NCI-H748 (cell line): ENCODE data around the gene FBN1.

ENCODE experiments used
- DNase-seq: peaks from one replicate; lab custom pipeline; 2025; ENCODE audit not compliant: unreplicated experiment; lab: John Stamatoyannopoulos, UW

Gene FBN1

DNA sequence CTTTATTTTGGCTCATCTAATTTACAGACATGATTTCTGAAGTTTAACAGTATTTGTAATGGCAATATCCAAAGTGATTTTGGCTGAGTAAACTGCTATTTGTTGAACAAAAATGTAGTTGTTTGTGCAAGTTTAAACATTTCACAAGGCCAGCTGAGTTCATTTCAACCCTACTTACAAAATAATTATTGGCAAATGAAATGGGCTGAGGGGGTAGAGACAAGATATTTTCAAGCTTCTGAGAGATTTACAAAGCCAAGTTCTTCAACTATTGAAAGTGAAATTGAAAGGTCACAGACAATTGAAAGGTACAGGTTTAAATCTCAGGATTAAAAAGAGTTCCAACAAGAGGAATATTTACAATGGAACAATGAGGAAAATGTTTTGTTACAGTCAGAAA, 237.2 kb downstream of the FBN1 start:
- DNase-seq = no peak

DNA sequence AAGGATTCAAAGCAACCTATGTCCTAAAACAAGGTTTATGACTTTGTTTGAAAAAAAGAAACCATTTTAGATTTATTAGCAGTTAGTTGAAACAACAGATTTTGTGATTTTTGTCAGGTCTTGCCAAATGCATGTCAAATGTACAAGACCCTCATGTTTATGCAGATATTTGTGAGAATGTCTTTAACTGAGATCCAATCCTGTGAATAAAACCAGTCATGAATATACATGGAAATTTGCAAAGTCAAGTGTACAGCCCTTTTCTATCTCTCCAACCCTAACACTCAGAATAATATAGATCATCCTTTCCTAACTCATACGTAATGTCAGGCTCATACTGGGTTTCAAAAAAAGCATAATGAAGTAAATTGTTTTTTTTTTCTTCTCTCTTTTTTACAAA, 237.9 kb downstream of the FBN1 start:
- DNase-seq = no peak

DNA sequence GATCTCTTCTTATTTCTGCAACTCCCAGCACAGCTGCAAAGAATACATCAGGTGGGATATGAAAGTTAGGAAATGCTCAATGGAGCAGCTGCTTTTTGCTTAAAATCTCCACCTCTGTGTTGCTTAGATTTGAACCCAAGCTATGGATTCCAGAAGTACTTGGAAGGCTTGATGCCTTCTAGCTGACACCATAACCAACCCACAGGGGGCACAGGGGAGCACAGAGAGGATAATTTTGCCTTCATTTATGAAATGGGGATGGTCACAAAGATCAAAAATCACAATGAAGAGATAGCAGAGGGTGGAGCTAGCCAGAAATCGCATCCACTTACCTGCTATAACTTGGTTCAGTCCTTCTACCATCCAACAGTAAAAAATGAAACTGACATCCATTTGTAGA, 238.6 kb downstream of the FBN1 start:
- DNase-seq = no peak

DNA sequence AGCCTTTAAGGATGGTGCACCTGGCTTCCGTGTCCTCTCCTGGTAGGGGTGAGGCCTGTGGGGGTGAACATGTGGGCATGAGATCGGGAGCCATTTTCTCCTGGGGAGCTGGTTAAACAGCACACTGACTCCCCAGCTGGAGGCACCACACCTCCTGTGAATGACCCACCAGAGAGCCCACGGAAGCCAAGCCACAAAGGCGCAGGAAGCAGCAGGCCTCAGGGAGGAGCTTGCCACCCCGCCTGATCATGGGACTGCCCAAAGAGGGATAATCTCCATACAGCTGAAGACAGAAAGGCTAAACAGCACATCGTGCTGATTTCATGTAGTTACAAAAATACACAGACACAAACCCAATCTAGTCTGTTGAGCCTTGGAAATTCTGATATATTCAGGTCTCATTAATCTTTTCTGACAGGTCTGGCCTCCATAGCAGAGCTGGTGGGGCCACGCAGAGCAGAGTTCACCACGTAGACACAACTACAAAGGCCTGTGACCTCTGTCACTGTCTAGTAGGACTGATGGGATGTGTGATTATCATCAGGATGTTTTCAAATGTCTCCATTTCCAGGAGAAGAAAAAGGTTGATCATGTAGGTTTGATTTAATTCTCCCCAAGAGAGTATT, 239.1 kb downstream of the FBN1 start:
- DNase-seq = no peak

DNA sequence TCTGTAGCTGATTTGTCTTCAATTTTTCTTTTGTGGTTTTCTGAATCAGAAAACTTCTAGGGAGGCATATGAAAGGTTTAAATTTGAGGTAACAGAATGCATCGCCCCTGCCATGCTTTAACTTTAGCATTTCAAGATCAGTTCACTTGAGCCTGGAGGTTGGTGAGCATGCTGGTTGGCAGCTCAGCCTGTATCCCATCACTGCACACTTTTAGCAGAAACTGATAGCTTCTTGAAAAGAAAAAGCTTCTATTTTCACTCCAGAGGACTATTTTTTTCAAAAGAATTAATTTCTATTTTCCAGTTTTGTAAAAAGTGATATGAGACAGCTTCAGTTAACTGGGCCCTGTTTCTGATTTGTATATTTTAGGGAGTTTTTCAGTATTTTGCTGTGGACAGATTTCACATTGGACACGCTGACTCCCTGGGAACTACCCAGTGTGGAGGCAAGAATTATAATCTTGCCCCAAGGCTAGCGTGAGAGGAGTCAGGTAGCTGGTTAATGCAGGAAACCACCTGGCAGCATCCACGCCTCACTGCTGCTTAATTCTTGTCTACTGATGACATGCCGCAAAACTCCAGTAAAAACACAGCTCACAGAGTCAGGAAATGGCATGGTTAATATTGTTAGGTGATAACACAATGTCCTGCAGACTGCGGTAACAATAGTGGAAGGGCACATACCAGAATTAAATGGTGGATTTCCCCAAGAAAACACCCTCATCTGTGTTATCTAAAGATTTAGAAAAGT, 242.9 kb downstream of the FBN1 start:
- DNase-seq = no peak

DNA sequence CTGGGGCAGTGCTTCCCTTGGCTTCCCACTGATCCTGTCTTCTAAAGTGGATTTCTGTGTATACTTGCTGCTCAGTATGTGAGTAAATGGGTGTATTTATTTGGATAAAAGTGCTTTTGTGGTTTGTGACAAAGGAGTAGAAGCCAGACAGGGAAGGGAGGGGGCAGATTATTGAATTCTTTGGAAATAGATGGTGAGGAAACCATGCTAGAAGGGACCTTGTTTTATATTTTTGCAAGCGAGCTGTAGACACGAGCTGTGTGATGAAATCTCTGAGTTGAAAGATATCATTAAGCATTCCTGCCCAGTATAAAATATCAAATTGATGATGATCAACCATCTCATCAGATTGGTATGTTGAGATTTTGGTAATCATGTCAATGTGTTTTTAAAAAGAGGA, 245.4 kb downstream of the FBN1 start:
- no peak for DNase-seq

DNA sequence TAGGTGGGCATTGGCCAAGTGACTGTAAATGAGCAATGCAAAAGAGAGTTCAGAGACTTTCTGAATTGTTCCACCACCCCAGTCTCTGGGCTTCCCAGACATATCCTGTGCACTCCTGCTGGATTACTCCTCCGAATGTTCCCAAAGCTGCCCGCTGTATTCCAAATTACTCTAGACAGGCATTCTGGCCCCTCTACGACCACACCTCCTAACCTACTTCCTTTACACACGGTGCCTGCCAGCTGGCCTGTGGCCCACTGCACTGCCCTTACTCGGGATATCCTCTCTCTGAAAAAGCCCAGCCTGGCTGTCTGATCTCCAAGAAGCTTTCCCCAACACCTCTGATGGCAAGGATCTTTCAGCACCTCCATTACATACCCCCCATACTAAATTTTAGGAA, 247.7 kb downstream of the FBN1 start:
- DNase-seq = no peak

DNA sequence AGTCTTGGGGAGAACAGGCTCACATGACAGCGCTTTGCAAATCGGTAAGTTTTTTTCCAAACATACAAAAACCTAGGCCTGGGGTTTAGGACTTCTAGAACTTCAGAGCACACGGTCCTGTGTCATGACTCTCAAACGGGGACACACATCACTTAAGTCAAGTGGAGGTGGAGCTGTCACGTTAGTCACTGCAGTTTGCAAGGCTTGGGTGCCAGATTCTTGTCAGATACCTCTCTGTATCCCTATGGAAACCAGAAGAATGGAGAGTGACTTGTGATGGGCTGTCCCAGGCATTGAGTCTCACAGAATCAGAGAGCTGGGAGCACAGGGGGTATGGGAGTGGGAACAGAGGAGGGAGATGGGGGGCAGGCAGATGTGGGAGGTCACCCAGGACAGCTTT, 249.5 kb downstream of the FBN1 start:
- DNase-seq = no peak

DNA sequence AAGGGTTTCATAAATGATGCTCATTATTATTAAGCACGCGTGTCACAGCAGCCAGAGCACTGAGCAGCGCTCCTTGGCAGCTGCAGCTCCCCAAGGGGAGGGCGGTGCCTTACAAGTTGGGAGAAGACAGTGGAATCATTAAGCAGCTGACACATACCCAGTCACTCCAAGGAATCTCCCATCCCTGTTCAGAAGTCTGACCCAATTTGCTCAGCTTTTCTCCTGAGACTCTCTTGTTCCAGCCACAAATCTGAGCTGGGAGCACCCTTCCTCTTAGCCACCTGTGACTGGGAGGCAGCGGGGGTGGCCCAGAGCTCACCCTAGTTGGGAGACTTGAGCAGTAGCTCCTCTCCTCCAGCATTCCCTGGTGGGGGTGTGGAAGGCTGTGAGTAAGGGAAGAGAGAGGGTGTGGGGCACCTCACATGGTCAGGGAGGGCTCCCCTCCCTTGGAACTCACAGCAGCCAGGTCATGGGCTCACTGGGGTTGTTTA, 249.9 kb downstream of the FBN1 start:
- no peak for DNase-seq

DNA sequence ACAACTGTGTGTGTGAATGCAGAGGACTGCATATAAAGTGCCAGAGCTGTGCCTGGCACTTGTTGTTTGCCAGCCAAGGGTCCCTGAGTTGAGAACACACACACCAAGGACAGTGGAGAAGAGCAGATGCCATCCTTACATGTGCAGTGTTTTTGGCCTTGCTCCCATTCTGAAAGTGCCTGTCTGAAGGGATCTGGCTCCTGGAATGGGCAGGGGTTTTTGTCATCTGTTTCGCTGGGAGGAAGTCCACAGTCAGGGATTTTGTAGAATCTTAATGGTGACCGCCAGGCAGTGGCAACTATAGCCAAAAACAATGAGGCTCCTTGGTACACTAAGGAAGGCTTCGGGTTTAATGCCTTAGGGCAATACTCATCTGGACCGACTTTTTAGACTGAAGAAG, 250.5 kb downstream of the FBN1 start:
- no peak for DNase-seq

DNA sequence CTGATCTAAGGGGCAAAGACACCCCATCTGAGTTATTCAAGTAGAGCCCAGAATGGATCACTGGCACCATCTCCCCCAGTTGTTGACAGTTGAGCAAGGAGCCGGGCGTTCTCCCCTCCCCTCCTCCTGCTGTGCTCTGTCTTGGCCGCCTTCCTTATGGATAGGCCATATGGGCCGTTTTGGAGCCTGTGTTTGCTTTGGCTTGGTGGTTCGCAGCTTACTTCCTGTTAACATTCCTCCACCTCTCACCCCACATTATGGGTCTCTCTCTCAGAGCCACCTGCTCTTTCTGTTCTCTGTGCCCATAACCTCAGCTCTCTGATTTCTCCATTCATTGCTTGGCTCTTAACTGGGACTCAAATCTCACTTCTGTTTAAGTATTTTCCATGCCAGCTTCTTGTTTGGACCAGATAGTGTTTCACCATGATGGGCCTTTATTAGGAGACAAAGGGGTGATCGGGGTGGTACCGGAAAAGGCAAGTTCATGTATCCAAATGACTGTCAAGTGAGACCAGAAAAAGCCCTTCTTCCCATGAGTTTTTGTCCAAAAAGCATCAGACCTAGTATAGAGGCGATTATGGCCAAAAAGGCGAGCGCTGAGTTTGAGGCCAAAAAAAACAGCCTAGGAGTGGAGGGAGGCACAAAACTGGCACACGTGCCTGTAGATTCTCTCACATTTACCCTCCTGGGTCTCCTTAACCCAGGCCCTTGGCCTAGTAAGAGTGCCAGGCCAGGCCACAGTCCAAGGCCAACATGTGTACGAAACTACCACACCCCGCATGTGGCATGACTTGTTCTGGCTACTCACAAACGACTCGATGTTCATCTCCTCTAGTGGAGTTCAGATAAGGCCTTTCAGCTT, 251.6 kb downstream of the FBN1 start:
- no peak for DNase-seq

DNA sequence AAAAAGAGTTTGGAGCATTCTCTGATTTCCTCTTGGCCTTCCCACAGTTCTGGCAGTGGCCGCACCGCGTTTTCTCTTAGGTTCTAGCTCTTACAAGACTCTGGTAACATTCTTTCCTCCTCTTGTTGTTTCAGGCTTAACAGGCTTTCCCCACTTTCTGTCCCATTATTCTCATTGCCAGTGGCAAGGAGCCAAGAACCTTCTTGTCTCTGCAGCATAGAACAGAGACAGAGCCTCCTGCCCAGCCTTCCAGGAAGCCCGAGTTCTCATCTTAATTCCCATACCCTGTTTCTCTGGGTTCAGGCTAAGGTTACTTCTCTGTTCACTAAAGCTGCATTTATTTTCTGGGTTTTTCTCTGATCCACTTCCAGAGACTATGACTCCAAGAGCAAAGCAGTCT, 253.2 kb downstream of the FBN1 start:
- no peak for DNase-seq

DNA sequence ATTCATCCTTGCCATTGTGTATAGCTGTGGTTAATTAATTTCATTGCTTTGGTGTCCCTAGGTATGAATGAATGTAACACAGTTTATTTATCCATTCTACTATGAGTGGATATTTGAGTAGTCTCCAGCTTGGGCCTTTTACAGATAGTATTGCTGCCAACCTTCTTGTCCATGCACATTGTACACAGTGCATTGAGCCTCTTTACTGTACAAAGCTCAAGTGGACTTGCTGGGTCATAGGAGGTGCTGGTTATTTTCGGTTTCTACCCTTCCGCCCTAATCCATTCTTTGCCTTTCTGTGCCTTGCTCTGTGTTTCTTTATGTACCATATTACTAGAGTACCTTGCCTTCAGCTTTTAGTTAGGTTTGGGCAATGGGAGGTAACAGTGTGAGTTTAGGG, 253.6 kb downstream of the FBN1 start:
- DNase-seq = no peak

DNA sequence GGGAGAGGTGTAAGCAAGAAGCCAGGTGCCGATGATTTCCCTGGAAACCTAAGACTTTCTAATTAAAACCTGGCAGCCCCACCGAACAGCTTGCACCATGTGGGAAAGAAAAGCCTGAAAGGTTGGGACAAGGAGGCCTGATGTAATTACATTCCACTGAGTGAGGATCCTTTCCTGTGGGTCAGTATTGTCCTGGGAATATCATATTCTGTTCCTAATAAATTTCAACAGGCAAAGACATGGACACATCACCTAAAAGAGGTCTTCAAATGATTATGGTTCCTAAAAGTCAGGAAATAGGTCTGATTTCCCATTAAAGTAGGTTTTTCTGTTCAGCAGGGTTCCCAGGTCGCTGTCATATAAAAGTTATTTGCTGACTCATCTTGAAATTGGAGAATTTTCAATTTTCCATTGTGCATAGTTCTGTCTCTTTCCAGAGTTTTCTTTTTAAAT, 255.8 kb downstream of the FBN1 start:
- no peak for DNase-seq

DNA sequence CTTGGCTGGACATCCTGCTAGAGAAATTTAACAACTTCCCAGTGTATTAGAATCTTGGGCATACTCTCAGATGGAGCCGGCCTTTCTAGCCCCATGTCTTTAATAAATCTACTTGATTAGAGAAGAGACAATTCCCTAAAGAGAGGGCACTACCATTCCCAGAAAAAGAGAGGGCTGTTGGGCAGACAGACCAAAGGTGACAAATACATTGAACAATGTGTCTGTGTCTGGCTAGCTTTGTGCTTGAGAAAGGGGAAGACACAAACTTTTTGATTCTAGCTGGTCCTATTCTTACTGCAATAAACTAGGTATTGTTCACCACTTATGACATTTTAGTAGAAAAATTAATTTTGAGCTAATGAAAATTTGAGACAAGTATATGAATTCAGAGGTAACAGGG, 256.6 kb downstream of the FBN1 start:
- no peak for DNase-seq

DNA sequence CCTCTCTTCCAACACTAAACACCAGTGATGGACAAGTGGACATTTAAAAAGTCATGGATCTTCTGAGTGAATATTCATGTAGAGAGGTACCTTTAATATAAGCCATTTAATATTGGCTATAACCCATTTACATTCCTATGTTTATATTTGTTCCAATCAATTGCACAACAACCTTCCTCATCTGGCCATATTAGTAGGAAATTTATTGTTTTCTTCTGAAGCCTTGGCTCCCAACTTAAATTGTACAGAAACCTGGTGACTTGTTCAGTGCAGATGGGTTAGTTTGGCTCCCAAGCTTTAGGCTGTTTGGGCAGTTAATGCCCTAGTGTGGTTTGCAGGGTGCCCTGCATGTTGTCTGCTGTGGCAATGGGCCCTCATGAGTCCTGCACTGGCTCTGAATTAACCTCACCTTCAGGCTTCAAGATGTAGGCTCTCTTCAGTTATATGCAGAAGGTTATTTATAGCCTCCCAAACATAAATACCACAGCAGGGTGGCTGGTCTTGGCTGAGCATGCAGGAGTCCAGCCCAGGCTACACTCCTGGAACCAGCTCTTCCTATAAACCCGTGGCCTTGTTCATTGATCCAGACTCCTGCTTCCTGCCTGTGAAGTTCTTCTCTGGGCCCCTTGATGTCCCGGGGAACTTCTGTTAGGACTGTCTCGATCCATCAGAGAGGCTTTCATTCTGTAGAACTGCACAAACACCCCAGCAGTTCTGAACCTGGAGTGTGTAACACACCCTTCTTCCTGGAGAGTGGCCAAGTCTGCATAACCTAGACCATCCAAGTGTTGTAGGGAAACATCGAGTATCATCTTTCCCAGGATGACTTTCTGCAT, 257.3 kb downstream of the FBN1 start:
- peak; percentile 4 for DNase-seq

DNA sequence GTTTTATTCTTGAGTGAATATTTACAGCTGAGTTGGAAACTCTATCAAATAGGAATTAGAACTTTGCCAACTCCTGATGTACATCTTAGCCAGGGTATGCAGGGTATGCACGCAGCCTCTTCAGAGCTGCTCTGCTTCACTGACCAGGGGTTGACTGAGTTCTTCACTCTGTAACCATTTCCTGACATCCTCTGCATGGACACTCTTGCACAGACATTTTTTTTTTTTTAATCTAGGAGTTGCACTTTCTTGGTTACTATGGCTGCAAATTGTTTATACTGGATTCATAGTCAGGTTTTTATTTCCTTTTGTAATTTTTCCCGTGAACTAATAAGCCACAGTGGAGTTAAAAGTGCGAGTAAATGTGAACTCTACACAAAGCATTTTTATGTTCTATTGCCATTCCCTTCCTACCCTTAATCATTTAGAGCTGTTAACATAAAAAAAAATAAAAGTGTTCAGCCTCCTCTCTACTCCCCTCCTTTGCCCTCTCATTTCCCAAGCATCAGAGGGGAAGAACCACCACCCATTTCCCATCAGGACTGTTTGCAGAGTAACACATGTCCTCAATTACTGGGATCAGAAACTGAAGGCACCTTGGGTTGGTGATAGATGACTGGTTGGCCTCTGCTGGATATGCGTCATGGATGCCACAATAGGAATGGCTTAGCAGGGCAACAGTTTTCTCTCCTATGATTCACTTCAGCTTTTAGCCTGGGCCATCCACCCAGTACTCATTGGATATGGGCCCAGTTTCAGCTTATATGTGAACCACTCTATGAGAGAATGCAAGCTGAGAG, 260.3 kb downstream of the FBN1 start:
- DNase-seq = no peak

DNA sequence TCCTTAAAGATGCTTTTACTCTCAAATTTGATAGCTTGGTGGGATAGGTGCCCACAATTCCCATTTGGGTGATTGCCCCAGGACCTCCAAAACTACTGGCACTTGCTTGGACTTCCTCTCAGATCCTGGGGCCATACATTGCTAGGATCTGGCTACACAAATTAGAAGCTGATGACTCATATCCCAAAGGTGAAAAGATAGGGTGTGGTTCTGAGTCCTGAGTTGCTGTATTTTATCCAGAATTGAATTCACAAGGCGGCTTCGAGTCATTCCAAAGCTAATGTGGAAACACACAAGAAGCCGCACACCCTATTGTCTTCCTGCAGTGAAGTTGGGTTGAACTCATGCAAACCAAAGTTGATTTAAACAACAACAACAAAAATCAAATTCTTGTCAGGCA, 260.9 kb downstream of the FBN1 start:
- no peak for DNase-seq

DNA sequence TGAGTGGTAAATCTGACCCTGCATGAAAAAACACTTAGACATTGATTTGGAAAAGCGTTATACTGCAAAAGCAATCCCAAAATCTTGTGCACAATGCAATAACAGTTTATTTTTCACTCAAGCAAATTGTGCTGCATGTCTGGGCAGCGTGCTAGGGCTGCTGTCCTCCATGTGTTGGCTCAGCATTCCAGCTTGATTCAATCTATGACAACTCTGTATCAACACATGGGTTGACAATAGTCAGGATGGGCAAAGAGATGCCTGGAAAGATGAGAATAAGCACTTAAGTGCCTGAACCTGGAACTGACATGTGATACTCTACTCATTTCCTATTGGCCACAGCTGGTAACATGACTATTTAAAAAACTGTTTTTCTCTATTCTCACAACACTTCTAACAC, 262.5 kb downstream of the FBN1 start:
- DNase-seq = no peak

DNA sequence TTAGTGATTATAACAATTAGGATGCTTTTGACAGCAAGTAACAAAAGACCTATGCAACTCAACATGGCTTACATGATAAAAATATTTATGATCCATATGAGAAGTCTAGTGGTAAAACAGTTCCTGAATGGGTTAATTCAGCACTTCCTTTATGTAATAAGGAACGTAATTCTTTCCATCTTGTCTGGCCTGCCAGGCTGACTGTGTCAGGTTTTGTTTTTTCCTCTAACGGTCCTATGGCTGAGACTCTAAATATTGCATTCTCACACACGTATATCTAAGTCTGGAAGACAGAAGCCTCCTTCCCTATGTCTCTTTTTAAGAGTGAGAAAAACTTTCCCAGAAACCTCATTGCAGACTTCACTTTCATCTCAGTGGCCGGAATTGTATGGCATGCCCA, 263.6 kb downstream of the FBN1 start:
- DNase-seq = no peak
